NCI-H2196 treated with DMSO at 0.1 percent for 48 hours (cell line): ENCODE data around the gene F2RL3.

Source experiments
- DNase-seq: peaks from one replicate; lab custom pipeline; 2025; ENCODE audit not compliant: unreplicated experiment; lab: John Stamatoyannopoulos, UW

F2RL3 gene

GRCh38 chr19:16888629-16889365 is at the start of gene F2RL3:
Gene F2RL3 (plus strand): TSS chr19:16888999. CDS start chr19:16889190, 191 bp downstream.
- no peak for DNase-seq

- DNase-seq, result no peak
Observed at GRCh38 chr19:16841391-16841926, 47.3 kb upstream of the F2RL3 start.

- DNase-seq, result no peak
Observed at GRCh38 chr19:16846901-16847300, 41.9 kb upstream of the F2RL3 start.

GRCh38 chr19:16847430-16847829 is 41.4 kb upstream of the F2RL3 start:
- no peak for DNase-seq

- DNase-seq, result no peak
Observed at GRCh38 chr19:16849168-16849567, 39.6 kb upstream of the F2RL3 start.

GRCh38 chr19:16850133-16850532 is 38.7 kb upstream of the F2RL3 start:
- no peak for DNase-seq

GRCh38 chr19:16851031-16851712 is 37.6 kb upstream of the F2RL3 start:
- DNase-seq, result no peak

- no peak for DNase-seq
Observed at GRCh38 chr19:16853066-16853465, 35.7 kb upstream of the F2RL3 start.

- DNase-seq, result no peak
Observed at GRCh38 chr19:16856091-16856490, 32.7 kb upstream of the F2RL3 start.

GRCh38 chr19:16859626-16860025 is 29.2 kb upstream of the F2RL3 start:
- no peak for DNase-seq

- DNase-seq, result no peak
Observed at GRCh38 chr19:16860118-16860517, 28.7 kb upstream of the F2RL3 start.

- DNase-seq, result no peak
Observed at GRCh38 chr19:16861011-16861410, 27.8 kb upstream of the F2RL3 start.

GRCh38 chr19:16861834-16862233 is 27.0 kb upstream of the F2RL3 start:
- no peak for DNase-seq

- DNase-seq, result no peak
Observed at GRCh38 chr19:16862826-16863415, 25.9 kb upstream of the F2RL3 start.

GRCh38 chr19:16867211-16867610 is 21.6 kb upstream of the F2RL3 start:
- no peak for DNase-seq

GRCh38 chr19:16868423-16869130 is 20.2 kb upstream of the F2RL3 start:
- no peak for DNase-seq

GRCh38 chr19:16869331-16869972 is 19.3 kb upstream of the F2RL3 start:
- DNase-seq, result no peak

- no peak for DNase-seq
Observed at GRCh38 chr19:16871871-16872270, 16.9 kb upstream of the F2RL3 start.

- no peak for DNase-seq
Observed at GRCh38 chr19:16872728-16873127, 16.1 kb upstream of the F2RL3 start.

GRCh38 chr19:16873594-16873993 is 15.2 kb upstream of the F2RL3 start:
- no peak for DNase-seq
